ENCODE measurements around the gene DOCK2.

DNA sequence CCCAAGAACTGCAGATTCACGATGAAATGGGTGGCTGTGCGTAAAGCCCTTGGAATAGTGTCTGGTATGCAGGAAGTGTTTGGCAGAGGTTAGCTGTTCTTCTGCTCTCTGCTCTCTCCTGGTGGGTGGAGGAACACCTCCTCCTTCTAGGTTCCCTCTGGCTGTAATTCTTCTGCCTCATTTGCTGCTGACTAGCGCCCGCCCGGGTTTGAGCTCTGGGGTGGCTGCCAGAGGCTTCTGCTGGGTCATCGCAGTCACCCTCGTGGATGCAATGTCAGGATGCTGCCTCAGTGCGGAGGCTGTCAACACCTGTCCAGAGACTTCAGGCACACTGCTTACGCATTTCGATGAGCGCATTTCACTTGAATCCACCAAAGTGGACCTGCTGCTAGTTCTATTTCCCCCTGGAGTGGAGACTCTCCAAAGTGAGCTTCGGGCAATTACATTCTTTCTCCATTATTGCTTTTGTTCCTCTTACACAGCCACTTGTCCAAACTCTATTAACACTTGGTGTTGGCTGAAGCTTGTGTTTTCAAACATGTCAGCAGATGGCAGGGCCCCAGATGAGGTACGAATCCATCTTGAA lies 11.7 kb downstream of the DOCK2 start:
- no peak for TF ChIP-seq POLR2AphosphoS5 (IDR thresholded peaks at IDR 0.05)
- TF ChIP-seq, protein P1, sequence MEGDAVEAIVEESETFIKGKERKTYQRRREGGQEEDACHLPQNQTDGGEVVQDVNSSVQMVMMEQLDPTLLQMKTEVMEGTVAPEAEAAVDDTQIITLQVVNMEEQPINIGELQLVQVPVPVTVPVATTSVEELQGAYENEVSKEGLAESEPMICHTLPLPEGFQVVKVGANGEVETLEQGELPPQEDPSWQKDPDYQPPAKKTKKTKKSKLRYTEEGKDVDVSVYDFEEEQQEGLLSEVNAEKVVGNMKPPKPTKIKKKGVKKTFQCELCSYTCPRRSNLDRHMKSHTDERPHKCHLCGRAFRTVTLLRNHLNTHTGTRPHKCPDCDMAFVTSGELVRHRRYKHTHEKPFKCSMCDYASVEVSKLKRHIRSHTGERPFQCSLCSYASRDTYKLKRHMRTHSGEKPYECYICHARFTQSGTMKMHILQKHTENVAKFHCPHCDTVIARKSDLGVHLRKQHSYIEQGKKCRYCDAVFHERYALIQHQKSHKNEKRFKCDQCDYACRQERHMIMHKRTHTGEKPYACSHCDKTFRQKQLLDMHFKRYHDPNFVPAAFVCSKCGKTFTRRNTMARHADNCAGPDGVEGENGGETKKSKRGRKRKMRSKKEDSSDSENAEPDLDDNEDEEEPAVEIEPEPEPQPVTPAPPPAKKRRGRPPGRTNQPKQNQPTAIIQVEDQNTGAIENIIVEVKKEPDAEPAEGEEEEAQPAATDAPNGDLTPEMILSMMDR (IDR thresholded peaks at IDR 0.05): no peak
